SK-N-MC (cell line): ENCODE data around the gene GRIK4.

Experiments
- EZH2 ChIP-seq: fragments of 200-600 bp; sonication (generic); IDR thresholded peaks from one replicate; pipeline ENCODE4 v1.6.1; 2017; ENCODE audit warnings: antibody characterized with exemption
- FOXP2 ChIP-seq: optimal IDR thresholded peaks from 2 replicates; pipeline ENCODE3; 2011; ENCODE audit warnings: mild to moderate bottlenecking, moderate library complexity; ENCODE audit not compliant: insufficient read depth; ENCODE audit errors: extremely low read length, control extremely low read depth
- POLR2AphosphoS5 ChIP-seq: IDR thresholded peaks from 2 replicates; pipeline ENCODE4 v1.6.1; 2012; ENCODE audit warnings: mild to moderate bottlenecking, low read depth, low read length, borderline replicate concordance

- TF ChIP-seq EZH2 (no peak), POLR2AphosphoS5 (no peak), FOXP2 (no peak)
Measured at GRCh38 chr11:120853435-120853834, 341.9 kb downstream of the GRIK4 start.
